GM12878 (cell line): Measurements from ENCODE around the gene ZNF507. TPM values are rescaled to one million over a fixed set of nuclear protein-coding genes. Genes with fewer than 3 reads are reported as not detected.
A peak's percentile ranks its signal among the peaks of the same experiment; 100 is the strongest.

ENCODE experiments used
- ATAC-seq: fragments of 200-7000 bp; cut with Tn5 transposase; 3 replicates; pipeline ENCODE4 v1.9.1; 2020; ENCODE audit warnings: mild to moderate bottlenecking, moderate library complexity
- BruUV-seq: library from RNA; stranded (reverse); fragments of 400-500 nt; replicated peaks from 2 replicates; lab custom pipeline; 2021; lab: Mats Ljungman, UMichigan
- CTCF ChIA-PET: fragments of 300-600 bp; sonication (Branson Sonifier 250); formaldehyde crosslinking; extraction: SDS; loops from one replicate; lab custom pipeline; 2021; ENCODE audit warnings: inconsistent platforms; lab: Yijun Ruan, JAX
- POLR2A ChIA-PET: fragments of 350-600 bp; formaldehyde crosslinking; extraction: SDS; loops from one replicate; lab custom pipeline; 2021; ENCODE audit warnings: inconsistent platforms; lab: Charles Lee
- RAD21 ChIA-PET: fragments of 300-600 bp; sonication (Branson Sonifier 250); formaldehyde crosslinking; loops from one replicate; lab custom pipeline; 2023; ENCODE audit warnings: antibody characterized with exemption; ENCODE audit not compliant: unreplicated experiment; lab: Charles Lee
- SMC1A ChIA-PET: fragments of 300-600 bp; sonication (Branson Sonifier 250); formaldehyde crosslinking; loops from one replicate; lab custom pipeline; 2023; ENCODE audit not compliant: unreplicated experiment, uncharacterized antibody; lab: Charles Lee
- DNase-seq: peaks from one replicate; pipeline ENCODE4 v3.0.0-alpha.2; 2011; ENCODE audit warnings: low read depth, low spot score
- FAIRE-seq: peaks from 3 replicates; lab custom pipeline; 2011; peaks lifted over from hg19 to GRCh38; lab: Jason Lieb, UNC
- H2AFZ ChIP-seq: 2 replicates; pipeline ENCODE4 v1.6.0; 2011; ENCODE audit warnings: low read depth, low read length, control low read depth; ENCODE audit not compliant: control insufficient read depth
- H3K27ac ChIP-seq: 2 replicates; pipeline ENCODE4 v1.5.1; 2011; ENCODE audit warnings: control low read depth; ENCODE audit not compliant: control insufficient read depth, insufficient read depth
- H3K27me3 ChIP-seq, 2 experiments: replicated peaks in 1 of 2; 2 replicates each; pipeline versions ENCODE4 v1.6.0 to v1.6.1; 2011; ENCODE audit warnings: low read length in 1 of 2; ENCODE audit not compliant: control insufficient read depth in 2 of 2, insufficient read depth in 2 of 2
- H3K36me3 ChIP-seq, 2 experiments: 2 replicates each; pipeline ENCODE4 v1.5.1; 2011; ENCODE audit warnings: low read length in 1 of 2; ENCODE audit not compliant: control insufficient read depth in 2 of 2, insufficient read depth in 2 of 2
- H3K4me1 ChIP-seq: 2 replicates; pipeline ENCODE4 v1.6.1; 2011; ENCODE audit warnings: mild to moderate bottlenecking, low read length, moderate library complexity, mixed read lengths; ENCODE audit not compliant: control insufficient read depth, insufficient read depth
- H3K4me2 ChIP-seq: 2 replicates; pipeline ENCODE4 v1.6.0; 2011; ENCODE audit warnings: control low read depth; ENCODE audit not compliant: control insufficient read depth, insufficient read depth
- H3K4me3 ChIP-seq: fragments of 200-600 bp; sonication (generic); 2 replicates; pipeline ENCODE4 v1.5.1; 2016
- H3K79me2 ChIP-seq: 2 replicates; pipeline ENCODE4 v1.6.0; 2011; ENCODE audit warnings: low read length; ENCODE audit not compliant: control insufficient read depth, insufficient read depth
- H3K9ac ChIP-seq: 2 replicates; pipeline ENCODE4 v1.8.0; 2011; ENCODE audit warnings: low read length, control low read depth, mixed read lengths; ENCODE audit not compliant: control insufficient read depth, insufficient read depth
- H3K9me3 ChIP-seq: replicated peaks from 3 replicates; pipeline ENCODE4 v1.5.1; 2011; ENCODE audit warnings: mild to moderate bottlenecking, low read length; ENCODE audit not compliant: control insufficient read depth, insufficient read depth
- H4K20me1 ChIP-seq: 2 replicates; pipeline ENCODE4 v1.6.0; 2011; ENCODE audit not compliant: control insufficient read depth, insufficient read depth
- BRCA1 ChIP-seq: IDR thresholded peaks from 2 replicates; pipeline ENCODE4 v1.6.1; 2011; ENCODE audit warnings: low read depth, low read length, improper control_type of control experiment
- CBFB ChIP-seq: IDR thresholded peaks from 2 replicates; pipeline ENCODE4 v1.6.1; 2016; ENCODE audit warnings: antibody characterized with exemption, low read depth
- CHD1 ChIP-seq: IDR thresholded peaks from 2 replicates; pipeline ENCODE4 v1.6.1; 2012; ENCODE audit warnings: low read depth, low read length, improper control_type of control experiment
- E2F8 ChIP-seq: fragments of 450-650 bp; IDR thresholded peaks from 2 replicates; pipeline ENCODE4 v1.6.1; 2018; ENCODE audit warnings: mild to moderate bottlenecking, low read depth, moderate library complexity; ENCODE audit not compliant: partially characterized antibody
- IRF5 ChIP-seq: fragments of 450-650 bp; IDR thresholded peaks from 2 replicates; pipeline ENCODE4 v1.6.1; 2017; ENCODE audit warnings: borderline replicate concordance
- MAX ChIP-seq: IDR thresholded peaks from 2 replicates; pipeline ENCODE4 v1.6.1; 2012; ENCODE audit warnings: low read depth, low read length, improper control_type of control experiment
- MEF2A ChIP-seq: IDR thresholded peaks from 2 replicates; pipeline ENCODE4 v1.6.1; 2011; ENCODE audit warnings: low read depth, mild to moderate bottlenecking, low read length, moderate library complexity; ENCODE audit not compliant: insufficient read depth
- MEF2B ChIP-seq: fragments of 450-650 bp; IDR thresholded peaks from 2 replicates; pipeline ENCODE4 v1.6.1; 2018; ENCODE audit warnings: mild to moderate bottlenecking, moderate library complexity; ENCODE audit not compliant: partially characterized antibody, poor library complexity, severe bottlenecking
- MTA2 ChIP-seq: fragments of 450-650 bp; IDR thresholded peaks from 2 replicates; pipeline ENCODE4 v1.6.1; 2016; ENCODE audit warnings: low read depth, mild to moderate bottlenecking, moderate library complexity
- PML ChIP-seq: IDR thresholded peaks from 2 replicates; pipeline ENCODE4 v1.6.1; 2012; ENCODE audit warnings: low read length, inconsistent platforms
- RAD51 ChIP-seq: fragments of 450-650 bp; IDR thresholded peaks from 2 replicates; pipeline ENCODE4 v1.6.1; 2016; ENCODE audit warnings: moderate library complexity, mild to moderate bottlenecking, inconsistent platforms
- RFX5 ChIP-seq: IDR thresholded peaks from 2 replicates; pipeline ENCODE4 v1.6.1; 2011; ENCODE audit warnings: low read depth, low read length, improper control_type of control experiment
- SIX5 ChIP-seq: IDR thresholded peaks from 2 replicates; pipeline ENCODE4 v1.6.1; 2011; ENCODE audit warnings: mild to moderate bottlenecking, low read depth, low read length, moderate library complexity; ENCODE audit not compliant: severe bottlenecking
- SKIL ChIP-seq: fragments of 450-650 bp; IDR thresholded peaks from 2 replicates; pipeline ENCODE4 v1.6.1; 2017; ENCODE audit warnings: mild to moderate bottlenecking, low read depth, inconsistent platforms; ENCODE audit not compliant: poor library complexity, severe bottlenecking
- STAT1 ChIP-seq: fragments of 450-650 bp; conservative IDR thresholded peaks from 2 replicates; pipeline ENCODE4 v1.6.1; 2014; ENCODE audit warnings: antibody characterized with exemption, mild to moderate bottlenecking
- WRNIP1 ChIP-seq: IDR thresholded peaks from 2 replicates; pipeline ENCODE4 v1.6.1; 2011; ENCODE audit warnings: low read depth, low read length, improper control_type of control experiment, borderline replicate concordance
- whole genome bisulfite sequencing: methylation state at CpG from one replicate; pipeline ENCODE4 v1.1.6; 2016; ENCODE audit warnings: low lambda C conversion rate; ENCODE audit not compliant: insufficient replicate concordance, insufficient coverage; ENCODE audit errors: missing lambda C conversion rate; 5-methylcytosine and 5-hydroxymethylcytosine counted together
- in situ Hi-C: fragments of 300-500 bp; cut with MboI; formaldehyde crosslinking; loops from 9 replicates; pipeline ENCODE4 v1.14.3; 2018; ENCODE audit warnings: mixed read lengths
- intact Hi-C: fragments of 100-400 bp; cut with micrococcal nuclease; formaldehyde crosslinking; loops from one replicate; pipeline ENCODE4 v1.14.2; 2022; ENCODE audit not compliant: unreplicated experiment
- polyA plus RNA-seq, 11 experiments: library from polyadenylated mRNA; depleted of rRNA in 4 of 11; unstranded in 6 of 11; stranded (reverse) in 5 of 11; fragments of >200 nt; fragmentation: Nextera tagmentation in 4 of 11; fragmentation: Illumina TruSeq in 1 of 11; extraction: Ambion mirVana in 4 of 11; extraction: Trizol in 1 of 11; gene quantifications; 1 replicate in 1 of 11; 2 replicates in 10 of 11; pipeline versions ENCODE4 v1.2.1 to v1.2.3, GENCODE V29; 2011 to 2016; ENCODE audit warnings: inconsistent platforms in 2 of 11, missing spikeins in 2 of 11, low read depth in 1 of 11
- total RNA-seq, 4 experiments: library from RNA; depleted of rRNA in 3 of 4; stranded (reverse); fragments of >200 nt in 3 of 4; fragmentation: Illumina TruSeq in 1 of 4; extraction: Trizol in 1 of 4; gene quantifications; 2 replicates each; pipeline versions ENCODE4 v1.2.1 to v1.2.3, GENCODE V29; 2013 to 2021
- TF ChIP-seq, protein P1 (sequence below): IDR thresholded peaks from 2 replicates; pipeline ENCODE4 v1.6.1; 2012; ENCODE audit warnings: low read length, inconsistent platforms

ZNF507 gene
- total and polyA plus RNA-seq, 10 of the 15 experiments (the other 5 are each of a cell fraction or from before 2014, with no cell fraction given): 2.3 to 18.4 (median 10.1) TPM

- Histone ChIP-seq H4K20me1 (no peaks in the 10 kb centered on the region), H3K4me2 (peak overlapping the region; percentile 87), H3K36me3 (no peaks in the 10 kb centered on the region; a peak in 1 of 4 replicates), H3K4me1 (peaks cover 13% of the 10 kb centered on the region), H3K4me3 (peak overlapping the region; percentile 81), H3K27me3 (no peaks in the 10 kb centered on the region), H3K9ac (peak overlapping the region; percentile 96), H3K79me2 (peaks cover 49% of the 10 kb centered on the region), H3K9me3 (no peaks in the 10 kb centered on the region), H3K27ac (peak overlapping the region; percentile 79), H2AFZ (no peak overlapping the region)
- SMC1A ChIA-PET: interaction anchor here (0.6 to 1.4 kb wide), 2 partner anchors 10 to 523 kb away, joined by 3 to 6 read pairs; no protein-coding TSS in a partner anchor
- no TSS peak for BruUV-seq
- in situ Hi-C loops: loop anchor here (10.0 kb wide), 1 partner anchor 218 kb away; no protein-coding TSS in a partner anchor
- intact Hi-C loops: loop anchor here (5.0 kb wide), 2 partner anchors 60 to 235 kb away; partner anchors contain the start of genes DPY19L3 and PDCD5
- RAD21 ChIA-PET: no interaction called here
- ATAC-seq: no peak
- CTCF ChIA-PET: interaction anchor here (2.1 to 4.3 kb wide), 2 partner anchors 10 to 11 kb away, joined by 10 to 13 read pairs; no protein-coding TSS in a partner anchor
- POLR2A ChIA-PET: interaction anchor here (0.6 to 1.2 kb wide), 2 partner anchors 112 to 234 kb away, joined by 3 read pairs; partner anchors contain the start of gene PDCD5
- FAIRE-seq: no peak
- WGBS: 82% methylated on average over 3 of the region's 3 CpGs
- no peak for DNase-seq
- TF ChIP-seq, protein P1, sequence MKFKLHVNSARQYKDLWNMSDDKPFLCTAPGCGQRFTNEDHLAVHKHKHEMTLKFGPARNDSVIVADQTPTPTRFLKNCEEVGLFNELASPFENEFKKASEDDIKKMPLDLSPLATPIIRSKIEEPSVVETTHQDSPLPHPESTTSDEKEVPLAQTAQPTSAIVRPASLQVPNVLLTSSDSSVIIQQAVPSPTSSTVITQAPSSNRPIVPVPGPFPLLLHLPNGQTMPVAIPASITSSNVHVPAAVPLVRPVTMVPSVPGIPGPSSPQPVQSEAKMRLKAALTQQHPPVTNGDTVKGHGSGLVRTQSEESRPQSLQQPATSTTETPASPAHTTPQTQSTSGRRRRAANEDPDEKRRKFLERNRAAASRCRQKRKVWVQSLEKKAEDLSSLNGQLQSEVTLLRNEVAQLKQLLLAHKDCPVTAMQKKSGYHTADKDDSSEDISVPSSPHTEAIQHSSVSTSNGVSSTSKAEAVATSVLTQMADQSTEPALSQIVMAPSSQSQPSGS: no peak
- TF ChIP-seq MAX (no peak), RFX5 (no peak), CBFB (no peak), IRF5 (no peak), PML (no peak), WRNIP1 (no peak), MTA2 (no peak), RAD51 (no peak), SKIL (no peak), MEF2B (no peak), CHD1 (no peak), BRCA1 (no peak), MEF2A (no peak), SIX5 (no peak), E2F8 (no peak), STAT1 (no peak)
Measured at GRCh38 chr19:32346901-32347300, 1.5 kb downstream of the ZNF507 start.
